ENCODE results near the gene ANKS6. TPM values are rescaled to one million over a fixed set of nuclear protein-coding genes. Genes with fewer than 3 reads are reported as not detected.
A peak's percentile ranks its signal among the peaks of the same experiment; 100 is the strongest.

ANKS6 gene
- total and polyA plus RNA-seq, 9 of the 15 experiments (the other 6 are each of a cell fraction or from before 2014, with no cell fraction given), result 9.9 to 74.5 (median 36.9) TPM

- TF ChIP-seq STAT6 (CRISPR knock-in tag; IDR thresholded peaks at IDR 0.05), result no peak
- TF ChIP-seq ZNF165 (CRISPR knock-in tag; IDR thresholded peaks at IDR 0.05; ENCODE audit: borderline replicate concordance), result no peak
- no peak for TF ChIP-seq MTA2 (IDR thresholded peaks at IDR 0.05; ENCODE audit: low read depth)
- no peak for TF ChIP-seq NR2F6 (CRISPR knock-in tag; IDR thresholded peaks at IDR 0.05)
- TF ChIP-seq ZNF175 (CRISPR knock-in tag; IDR thresholded peaks at IDR 0.05; ENCODE audit: low read depth), result peak; percentile 87; the same call in 1 of the 2 replicates
- no peak for TF ChIP-seq ZNF717 (CRISPR knock-in tag; IDR thresholded peaks at IDR 0.05)
- TF ChIP-seq FOXA1 (IDR thresholded peaks at IDR 0.05; ENCODE audit: borderline replicate concordance), result no peak
- no peak for TF ChIP-seq NCOA6 (IDR thresholded peaks at IDR 0.05)
- no peak for TF ChIP-seq SNRNP70 (optimal IDR thresholded peaks at IDR 0.05; ENCODE audit: low read depth, low read length)
- TF ChIP-seq E2F4 (CRISPR knock-in tag; IDR thresholded peaks at IDR 0.05; ENCODE audit: low read depth), result no peak
- TF ChIP-seq ZFP30 (CRISPR knock-in tag; IDR thresholded peaks at IDR 0.05; ENCODE audit: borderline replicate concordance), result no peak
- 0 out of 2 replicates have a peak, but pooled peaks have one; percentile 31 for TF ChIP-seq ZBTB40 (IDR thresholded peaks at IDR 0.05)
- TF ChIP-seq ZBTB40 (CRISPR knock-in tag; IDR thresholded peaks at IDR 0.05), result no peak
Observed at GRCh38 chr9:98796364-98797101, at the start of gene ANKS6 (continued).

Data from K562 (cell line).